ENCODE measurements around the gene MAB21L4.

DNA sequence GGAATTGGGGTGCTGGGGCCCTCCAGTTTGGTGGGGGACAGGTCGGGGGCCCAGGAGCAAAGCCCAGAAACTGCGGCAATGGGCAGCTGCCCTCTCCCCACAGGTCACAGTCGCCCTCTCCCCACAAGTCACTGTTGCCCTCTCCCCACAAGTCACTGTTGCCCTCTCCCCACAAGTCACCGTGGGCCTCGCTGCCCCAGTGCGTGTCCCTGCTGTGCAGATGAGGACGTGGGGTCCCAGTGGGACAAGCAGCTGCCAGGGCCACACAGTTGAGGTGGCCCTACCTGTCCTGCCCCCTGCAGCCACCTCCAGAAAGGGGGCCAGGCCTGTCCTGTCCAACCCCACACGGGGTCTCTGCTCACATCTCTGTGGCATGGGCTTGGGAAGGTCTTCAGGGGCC, 40.3 kb downstream of the MAB21L4 start:
- TF ChIP-seq, protein P1, sequence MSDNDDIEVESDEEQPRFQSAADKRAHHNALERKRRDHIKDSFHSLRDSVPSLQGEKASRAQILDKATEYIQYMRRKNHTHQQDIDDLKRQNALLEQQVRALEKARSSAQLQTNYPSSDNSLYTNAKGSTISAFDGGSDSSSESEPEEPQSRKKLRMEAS (IDR thresholded peaks at IDR 0.05; ENCODE audit: insufficient read depth, insufficient read length) = no peak
- TF ChIP-seq, protein P2, sequence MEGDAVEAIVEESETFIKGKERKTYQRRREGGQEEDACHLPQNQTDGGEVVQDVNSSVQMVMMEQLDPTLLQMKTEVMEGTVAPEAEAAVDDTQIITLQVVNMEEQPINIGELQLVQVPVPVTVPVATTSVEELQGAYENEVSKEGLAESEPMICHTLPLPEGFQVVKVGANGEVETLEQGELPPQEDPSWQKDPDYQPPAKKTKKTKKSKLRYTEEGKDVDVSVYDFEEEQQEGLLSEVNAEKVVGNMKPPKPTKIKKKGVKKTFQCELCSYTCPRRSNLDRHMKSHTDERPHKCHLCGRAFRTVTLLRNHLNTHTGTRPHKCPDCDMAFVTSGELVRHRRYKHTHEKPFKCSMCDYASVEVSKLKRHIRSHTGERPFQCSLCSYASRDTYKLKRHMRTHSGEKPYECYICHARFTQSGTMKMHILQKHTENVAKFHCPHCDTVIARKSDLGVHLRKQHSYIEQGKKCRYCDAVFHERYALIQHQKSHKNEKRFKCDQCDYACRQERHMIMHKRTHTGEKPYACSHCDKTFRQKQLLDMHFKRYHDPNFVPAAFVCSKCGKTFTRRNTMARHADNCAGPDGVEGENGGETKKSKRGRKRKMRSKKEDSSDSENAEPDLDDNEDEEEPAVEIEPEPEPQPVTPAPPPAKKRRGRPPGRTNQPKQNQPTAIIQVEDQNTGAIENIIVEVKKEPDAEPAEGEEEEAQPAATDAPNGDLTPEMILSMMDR (IDR thresholded peaks at IDR 0.05; ENCODE audit: extremely low read depth in 1 of 2, insufficient read depth in 1 of 2, low read depth in 1 of 2, low read length in 2 of 2) = no peak
- TF ChIP-seq POLR2AphosphoS5 (IDR thresholded peaks at IDR 0.05; ENCODE audit: insufficient read depth, low read depth, low read length) (no peak), POLR2A (IDR thresholded peaks at IDR 0.05; ENCODE audit: low read depth, low read length) (no peak), JUN (IDR thresholded peaks at IDR 0.05; ENCODE audit: borderline replicate concordance, insufficient read depth, insufficient read length, low read depth) (no peak), EZH2 (IDR thresholded peaks at IDR 0.05; ENCODE audit: borderline replicate concordance, low read depth, low read length, severe bottlenecking) (no peak), FOS (IDR thresholded peaks at IDR 0.05; ENCODE audit: borderline replicate concordance, insufficient read depth, low read length) (no peak), GATA2 (IDR thresholded peaks at IDR 0.05; ENCODE audit: insufficient read depth, insufficient read length, low read depth, low read length) (no peak), MYC (IDR thresholded peaks at IDR 0.05; ENCODE audit: low read depth, low read length) (no peak)

Data from endothelial cell of umbilical vein (primary cell).